ENCODE data around the gene CGRRF1. TPM values are rescaled to one million over a fixed set of nuclear protein-coding genes. Genes with fewer than 3 reads are reported as not detected.

The CGRRF1 gene
- total RNA-seq, 1 donor from 2014 or later = 16.7 TPM

- H3K9me3 Mint-ChIP-seq = peaks cover 4% of the 10 kb centered on the region
- TF ChIP-seq CTCF (conservative IDR thresholded peaks at IDR 0.05) = no peak
- H3K27ac Mint-ChIP-seq = no peak overlapping the region
These were observed 11.1 kb upstream of the CGRRF1 start for GRCh38 chr14:54498579-54498978.

GRCh38 chr14:54500744-54501143, 9.0 kb upstream of the CGRRF1 start:
- Mint-ChIP-seq H3K36me3 (no peaks in the 10 kb centered on the region), H3K9me3 (peaks cover 4% of the 10 kb centered on the region), H3K27me3 (peaks cover 2% of the 10 kb centered on the region), H3K4me3 (no peak overlapping the region), H3K4me1 (ENCODE audit: unreplicated experiment) (peaks cover 13% of the 10 kb centered on the region), H3K27ac (no peak overlapping the region)
- no peak for DNase-seq (ENCODE audit: extremely low spot score, unreplicated experiment)
- TF ChIP-seq CTCF (conservative IDR thresholded peaks at IDR 0.05) = no peak

More at GRCh38 chr14:54498579-54498978, 11.1 kb upstream of the CGRRF1 start:
- Mint-ChIP-seq H3K4me3 (no peak overlapping the region), H3K36me3 (no peaks in the 10 kb centered on the region), H3K4me1 (ENCODE audit: unreplicated experiment) (peaks cover 13% of the 10 kb centered on the region), H3K27me3 (peaks cover 2% of the 10 kb centered on the region)
- no peak for DNase-seq (ENCODE audit: extremely low spot score, unreplicated experiment)

GRCh38 chr14:54501480-54501879, 8.2 kb upstream of the CGRRF1 start:
- H3K36me3 Mint-ChIP-seq = no peaks in the 10 kb centered on the region
- TF ChIP-seq CTCF (conservative IDR thresholded peaks at IDR 0.05) = no peak
- peaks cover 13% of the 10 kb centered on the region for H3K4me1 Mint-ChIP-seq (ENCODE audit: unreplicated experiment)
- H3K4me3 Mint-ChIP-seq = no peak overlapping the region
- peaks cover 2% of the 10 kb centered on the region for H3K27me3 Mint-ChIP-seq
- H3K27ac Mint-ChIP-seq = no peak overlapping the region
- H3K9me3 Mint-ChIP-seq = no peaks in the 10 kb centered on the region
- no peak for DNase-seq (ENCODE audit: extremely low spot score, unreplicated experiment)

GRCh38 chr14:54502602-54503001, 7.1 kb upstream of the CGRRF1 start:
- Mint-ChIP-seq H3K27me3 (peaks cover 2% of the 10 kb centered on the region), H3K27ac (no peak overlapping the region), H3K9me3 (no peaks in the 10 kb centered on the region), H3K4me3 (no peak overlapping the region), H3K36me3 (no peaks in the 10 kb centered on the region), H3K4me1 (ENCODE audit: unreplicated experiment) (peaks cover 9% of the 10 kb centered on the region)
- no peak for DNase-seq (ENCODE audit: extremely low spot score, unreplicated experiment)
- TF ChIP-seq CTCF (conservative IDR thresholded peaks at IDR 0.05) = no peak

- Mint-ChIP-seq H3K4me3 (no peak overlapping the region), H3K36me3 (no peaks in the 10 kb centered on the region), H3K4me1 (ENCODE audit: unreplicated experiment) (no peaks in the 10 kb centered on the region), H3K27me3 (no peaks in the 10 kb centered on the region), H3K27ac (no peak overlapping the region), H3K9me3 (no peaks in the 10 kb centered on the region)
- no peak for DNase-seq (ENCODE audit: extremely low spot score, unreplicated experiment)
- TF ChIP-seq CTCF (conservative IDR thresholded peaks at IDR 0.05) = peak; percentile 53
These were observed 6.2 kb upstream of the CGRRF1 start for GRCh38 chr14:54503486-54503885.

GRCh38 chr14:54512393-54512792, 2.7 kb downstream of the CGRRF1 start:
- Mint-ChIP-seq H3K9me3 (peaks cover 8% of the 10 kb centered on the region), H3K27me3 (no peaks in the 10 kb centered on the region), H3K4me3 (peak overlapping the region; percentile 32), H3K36me3 (peaks cover 32% of the 10 kb centered on the region), H3K27ac (no peak overlapping the region), H3K4me1 (ENCODE audit: unreplicated experiment) (peaks cover 28% of the 10 kb centered on the region)
- no peak for TF ChIP-seq CTCF (conservative IDR thresholded peaks at IDR 0.05)
- DNase-seq (ENCODE audit: extremely low spot score, unreplicated experiment) = no peak
